Measurements from ENCODE around the gene TMEM109. TPM values are rescaled to one million over a fixed set of nuclear protein-coding genes. Genes with fewer than 3 reads are reported as not detected.
A peak's percentile ranks its signal among the peaks of the same experiment; 100 is the strongest.

The TMEM109 gene
- total and polyA plus RNA-seq, 2 of the 13 experiments (the other 11 are each of a cell fraction or from before 2014, with no cell fraction given): 7.7 to 18.0 TPM

GRCh38 chr11:60880643-60881282 lies 33.2 kb upstream of the TMEM109 start (continued):
- TF ChIP-seq HNF1B (CRISPR knock-in tag; IDR thresholded peaks at IDR 0.05) (no peak; the same call in none of the 2 replicates), FOXC1 (CRISPR knock-in tag; IDR thresholded peaks at IDR 0.05; ENCODE audit: borderline replicate concordance) (no peak), ATF3 (CRISPR knock-in tag; IDR thresholded peaks at IDR 0.05) (no peak), SMARCE1 (IDR thresholded peaks at IDR 0.05; ENCODE audit: borderline replicate concordance) (no peak), SRSF1 (optimal IDR thresholded peaks at IDR 0.05; ENCODE audit: low read depth, low read length) (no peak), ZNF557 (CRISPR knock-in tag; IDR thresholded peaks at IDR 0.05) (no peak), HCFC1 (IDR thresholded peaks at IDR 0.05; ENCODE audit: low read depth, low read length) (no peak), SAP130 (CRISPR knock-in tag; IDR thresholded peaks at IDR 0.05; ENCODE audit: low read depth) (peak; percentile 98), SP4 (CRISPR knock-in tag; IDR thresholded peaks at IDR 0.05) (peak; percentile 70; the same call in 1 of the 2 replicates), ZNF296 (CRISPR knock-in tag; conservative IDR thresholded peaks at IDR 0.05) (no peak), KMT2A (CRISPR knock-in tag; IDR thresholded peaks at IDR 0.05) (peak; percentile 62; the same call in 1 of the 2 replicates), FOXJ3 (CRISPR knock-in tag; IDR thresholded peaks at IDR 0.05; ENCODE audit: borderline replicate concordance) (peak; percentile 98), ZNF800 (CRISPR knock-in tag; IDR thresholded peaks at IDR 0.05) (peak; percentile 27; the same call in 1 of the 2 replicates), RNF2 (conservative IDR thresholded peaks at IDR 0.05; ENCODE audit: low read depth) (no peak), ZBTB49 (CRISPR knock-in tag; IDR thresholded peaks at IDR 0.05; ENCODE audit: borderline replicate concordance) (no peak), GLI4 (CRISPR knock-in tag; IDR thresholded peaks at IDR 0.05; ENCODE audit: borderline replicate concordance) (no peak), ZNF720 (CRISPR knock-in tag; IDR thresholded peaks at IDR 0.05) (no peak), ZNF790 (CRISPR knock-in tag; IDR thresholded peaks at IDR 0.05; ENCODE audit: borderline replicate concordance) (no peak), ZNF446 (CRISPR knock-in tag; IDR thresholded peaks at IDR 0.05) (no peak), CAMTA2 (CRISPR knock-in tag; IDR thresholded peaks at IDR 0.05; ENCODE audit: borderline replicate concordance) (no peak), ZSCAN5A (CRISPR knock-in tag; IDR thresholded peaks at IDR 0.05; ENCODE audit: borderline replicate concordance) (no peak), MAFK (conservative IDR thresholded peaks at IDR 0.05 in 1 of 2, IDR thresholded peaks at IDR 0.05 in 1 of 2; ENCODE audit: low read length in 2 of 2) (no peak; a peak in 1 of 4 replicates), RAD51 (IDR thresholded peaks at IDR 0.05; ENCODE audit: borderline replicate concordance) (no peak)
